K562 (cell line): ENCODE data around the gene HSPA8. TPM values are rescaled to one million over a fixed set of nuclear protein-coding genes. Genes with fewer than 3 reads are reported as not detected.

Source experiments
- ATAC-seq: fragments of 200-7000 bp; cut with Tn5 transposase; 3 replicates; pipeline ENCODE4 v1.9.1; 2020; ENCODE audit warnings: moderate library complexity
- BruUV-seq: library from RNA; stranded (reverse); fragments of 400-500 nt; replicated peaks from 2 replicates; lab custom pipeline; 2021; lab: Mats Ljungman, UMichigan
- CTCF ChIA-PET: fragments of 300-600 bp; formaldehyde crosslinking; extraction: SDS; loops from one replicate; lab custom pipeline; 2021; ENCODE audit warnings: low intra/inter-chr PET ratio; lab: Yijun Ruan, JAX
- POLR2A ChIA-PET: fragments of 300-600, 350-650 bp; sonication (Branson Sonifier 250); formaldehyde crosslinking; extraction: SDS; loops from one replicate; lab custom pipeline; 2021; ENCODE audit warnings: antibody characterized with exemption, inconsistent platforms; lab: Yijun Ruan, JAX
- DNase-seq, 4 experiments: peaks; one replicate each; pipeline versions ENCODE4 v3.0.0 to v3.0.0-alpha.2; 2011 to 2018; ENCODE audit warnings: low spot score in 3 of 4, mixed read lengths in 3 of 4; ENCODE audit errors: extremely low read depth in 1 of 4
- FAIRE-seq: peaks from 2 replicates; lab custom pipeline; 2011; peaks lifted over from hg19 to GRCh38; lab: Jason Lieb, UNC
- H2AFZ ChIP-seq: 2 replicates; pipeline ENCODE4 v1.6.0; 2011; ENCODE audit warnings: low read depth, low read length, control low read depth, inconsistent platforms
- H3K27ac ChIP-seq: fragments of 200-600 bp; 3 replicates; pipeline ENCODE4 v1.8.0; 2011; ENCODE audit warnings: low read depth, mild to moderate bottlenecking, control low read depth, inconsistent platforms, low read length, moderate library complexity, mixed read lengths; ENCODE audit errors: extremely low read depth
- H3K27me3 ChIP-seq, 2 experiments: fragments of 300-600 bp in 1 of 2; 2 replicates in 1 of 2; 3 replicates in 1 of 2; pipeline versions ENCODE4 v1.6.0 to v1.8.0; 2011; ENCODE audit warnings: inconsistent platforms in 2 of 2, low read length in 2 of 2, mild to moderate bottlenecking in 1 of 2, mixed read lengths in 1 of 2, moderate library complexity in 1 of 2; ENCODE audit not compliant: control insufficient read depth in 2 of 2, insufficient read depth in 2 of 2
- H3K36me3 ChIP-seq: fragments of 300-600 bp; 3 replicates; pipeline ENCODE4 v1.8.0; 2011; ENCODE audit warnings: mild to moderate bottlenecking, low read length, inconsistent platforms; ENCODE audit not compliant: control insufficient read depth, insufficient read depth
- H3K4me1 ChIP-seq, 2 experiments: fragments of 200-600 bp in 1 of 2; replicated peaks in 1 of 2; 2 replicates in 1 of 2; 3 replicates in 1 of 2; pipeline versions ENCODE4 v1.5.1 to v1.8.0; 2011; ENCODE audit warnings: inconsistent platforms in 2 of 2, low read length in 2 of 2, mild to moderate bottlenecking in 1 of 2, mixed read lengths in 1 of 2, moderate library complexity in 1 of 2; ENCODE audit not compliant: control insufficient read depth in 2 of 2, insufficient read depth in 2 of 2
- H3K4me2 ChIP-seq: 2 replicates; pipeline ENCODE4 v1.6.1; 2011; ENCODE audit warnings: low read length, control low read depth, inconsistent platforms, mixed read lengths; ENCODE audit not compliant: insufficient read depth
- H3K4me3 ChIP-seq: fragments of 200-600 bp; sonication (generic), shearing (Covaris generic); 2 replicates; pipeline ENCODE4 v1.5.1; 2016; ENCODE audit warnings: control low read depth, inconsistent platforms
- H3K79me2 ChIP-seq: fragments of 200-600 bp; 3 replicates; pipeline ENCODE4 v1.8.0; 2011; ENCODE audit warnings: low read length, inconsistent platforms; ENCODE audit not compliant: control insufficient read depth, insufficient read depth
- H3K9ac ChIP-seq, 2 experiments: 2 replicates each; pipeline versions ENCODE4 v1.6.0 to v1.6.1; 2011; ENCODE audit warnings: low read depth in 2 of 2, low read length in 2 of 2, control low read depth in 1 of 2, inconsistent platforms in 1 of 2, mild to moderate bottlenecking in 1 of 2, mixed read lengths in 1 of 2; ENCODE audit not compliant: insufficient read depth in 1 of 2
- H3K9me1 ChIP-seq: one replicate; pipeline ENCODE4 v1.6.0; 2011; ENCODE audit warnings: inconsistent platforms, mild to moderate bottlenecking, low read length, moderate library complexity; ENCODE audit not compliant: control insufficient read depth, insufficient read depth
- H3K9me3 ChIP-seq: replicated peaks from 2 replicates; pipeline ENCODE4 v1.5.1; 2011; ENCODE audit warnings: low read depth, low read length, inconsistent platforms; ENCODE audit not compliant: control insufficient read depth, insufficient read depth
- H4K20me1 ChIP-seq: replicated peaks from 2 replicates; pipeline ENCODE4 v1.6.1; 2011; ENCODE audit warnings: low read length, inconsistent platforms, mixed read lengths; ENCODE audit not compliant: control insufficient read depth, insufficient read depth
- CTCF ChIP-seq, 3 experiments: IDR thresholded peaks in 2 of 3; conservative IDR thresholded peaks in 1 of 3; 2 replicates each; pipeline ENCODE4 v1.5.1; 2011 to 2012; ENCODE audit warnings: low read length in 3 of 3, mild to moderate bottlenecking in 3 of 3, control low read depth in 2 of 3, improper control_type of control experiment in 1 of 3, inconsistent platforms in 1 of 3, low read depth in 1 of 3, mixed read lengths in 1 of 3, moderate library complexity in 1 of 3; ENCODE audit not compliant: insufficient read depth in 2 of 3
- RAD21 ChIP-seq, 2 experiments: fragments of 250-450 bp in 1 of 2; fragments of 450-650 bp in 1 of 2; sonication (Bioruptor Pico) in 1 of 2; formaldehyde crosslinking in 1 of 2; IDR thresholded peaks in 1 of 2; conservative IDR thresholded peaks in 1 of 2; 2 replicates each; pipeline versions ENCODE4 v1.4.0 to v1.8.0; 2020 to 2022; ENCODE audit warnings: mild to moderate bottlenecking in 2 of 2, moderate library complexity in 1 of 2
- SPI1 ChIP-seq: IDR thresholded peaks from 2 replicates; pipeline ENCODE4 v1.6.1; 2011; ENCODE audit warnings: low read depth, low read length, control low read depth, borderline replicate concordance
- TBP ChIP-seq: optimal IDR thresholded peaks from 2 replicates; pipeline ENCODE3; 2011; ENCODE audit warnings: low read depth, low read length, improper control_type of control experiment
- WGBS: fragments of 100-300 bp; shearing (Covaris generic); methylation state at CpG from one replicate; pipeline ENCODE4 v1.1.6; 2016; ENCODE audit warnings: low coverage, mixed read lengths; ENCODE audit not compliant: insufficient coverage; ENCODE audit errors: missing lambda C conversion rate; 5-methylcytosine and 5-hydroxymethylcytosine counted together
- in situ Hi-C: fragments of 300-500 bp; cut with MboI; formaldehyde crosslinking; loops from 4 replicates; pipeline ENCODE4 v1.15.0; 2018; ENCODE audit warnings: inconsistent platforms, mixed read lengths
- intact Hi-C: fragments of 100-400 bp; cut with micrococcal nuclease; formaldehyde crosslinking; loops from 2 replicates; pipeline ENCODE4 v1.14.2; 2022
- polyA plus RNA-seq, 8 experiments: library from polyadenylated mRNA; depleted of rRNA in 4 of 8; stranded (reverse) in 5 of 8; unstranded in 3 of 8; fragments of >200 nt; fragmentation: Nextera tagmentation in 2 of 8; fragmentation: Illumina TruSeq in 1 of 8; extraction: Ambion mirVana in 2 of 8; extraction: Trizol in 1 of 8; gene quantifications; 2 replicates each; pipeline versions ENCODE4 v1.2.1 to v1.2.3, GENCODE V29; 2011 to 2014; ENCODE audit warnings: inconsistent platforms in 1 of 8, missing spikeins in 1 of 8
- total RNA-seq, 7 experiments: library from RNA; depleted of rRNA in 6 of 7; stranded (reverse); fragments of >200 nt in 6 of 7; fragmentation: Illumina TruSeq in 2 of 7; extraction: Trizol in 2 of 7; gene quantifications; 2 replicates each; pipeline versions ENCODE4 v1.2.1 to v1.2.3, GENCODE V29; 2011 to 2021; ENCODE audit warnings: low replicate concordance in 1 of 7

HSPA8 gene
- total and polyA plus RNA-seq, 9 of the 15 experiments (the other 6 are each of a cell fraction or from before 2014, with no cell fraction given), result 1,250 to 3,966 (median 2,773) TPM

- H3K27me3 ChIP-seq, result peaks cover 9 to 36% of the 10 kb centered on the region in 2 experiments
- H3K4me2 ChIP-seq, result no peak overlapping the region
- TF ChIP-seq TBP, result no peak
- peak; percentile 58 to 67 (median 64) for TF ChIP-seq CTCF (IDR thresholded peaks at IDR 0.05 in 2 of 3, conservative IDR thresholded peaks at IDR 0.05 in 1 of 3; ENCODE audit: insufficient read depth in 2 of 3, low read depth in 1 of 3, low read length in 3 of 3)
- peak in 1 of 2 experiments; percentile 35; a peak in 2 of 4 replicates for TF ChIP-seq RAD21 (CRISPR knock-in tag; conservative IDR thresholded peaks at IDR 0.05 in 1 of 2, IDR thresholded peaks at IDR 0.05 in 1 of 2)
- TF ChIP-seq SPI1, result peak; percentile 86
- H3K36me3 ChIP-seq, result no peaks in the 10 kb centered on the region
- H3K9ac ChIP-seq, result no peak overlapping the region
- ChIA-PET CTCF (interaction anchor here (0.6 kb wide), 1 partner anchor 167 kb away, joined by 3 read pairs; no protein-coding TSS in a partner anchor), POLR2A (interaction anchor here (0.9 kb wide), 1 partner anchor 9 kb away, joined by 4 read pairs; no protein-coding TSS in a partner anchor)
- intact Hi-C loops, result loop anchor here (5.0 kb wide), 1 partner anchor 224 kb away; no protein-coding TSS in a partner anchor
- no peak overlapping the region for H3K27ac ChIP-seq
- H3K9me3 ChIP-seq, result no peaks in the 10 kb centered on the region
- no peaks in the 10 kb centered on the region for H3K9me1 ChIP-seq
- FAIRE-seq (no peak), ATAC-seq (peak; percentile 86), DNase-seq (peak in 2 of 4 experiments; percentile 45 to 46)
- WGBS, result 0% methylated on average over 2 of the region's 2 CpGs
- no peak overlapping the region for H2AFZ ChIP-seq
- H3K4me3 ChIP-seq, result no peak overlapping the region
- no peaks in the 10 kb centered on the region for H3K79me2 ChIP-seq
- BruUV-seq, result no TSS peak
- no peaks in the 10 kb centered on the region for H4K20me1 ChIP-seq
- in situ Hi-C loops, result no loop called here
- H3K4me1 ChIP-seq, result peaks cover 0 to 3% of the 10 kb centered on the region in 2 experiments; a peak in 1 of 5 replicates
Observed at GRCh38 chr11:123020968-123021367, 41.0 kb downstream of the HSPA8 start.
